Measurements from ENCODE around the gene KRT84. TPM values are rescaled to one million over a fixed set of nuclear protein-coding genes. Genes with fewer than 3 reads are reported as not detected.
A peak's percentile ranks its signal among the peaks of the same experiment; 100 is the strongest.

Gene KRT84
- total RNA-seq, 2 experiments from 2014 or later = not detected

GRCh38 chr12:52356762-52357580, 28.5 kb downstream of the KRT84 start:
- no peak for TF ChIP-seq CTCF (IDR thresholded peaks at IDR 0.05)
- Mint-ChIP-seq H3K9me3 (no peaks in the 10 kb centered on the region), H3K27ac (no peak overlapping the region), H3K27me3 (no peaks in the 10 kb centered on the region), H3K36me3 (ENCODE audit: low read depth) (no peaks in the 10 kb centered on the region), H3K4me1 (ENCODE audit: low read depth) (peaks cover 36% of the 10 kb centered on the region), H3K4me3 (no peak overlapping the region)
- H3K9me3 ChIP-seq (ENCODE audit: control insufficient read depth in 1 of 2, insufficient read depth in 1 of 2, low read length in 2 of 2) = no peaks in the 10 kb centered on the region
- intact Hi-C loops (cut with DNase I, micrococcal nuclease) = no loop called here
- no peaks in the 10 kb centered on the region for H3K36me3 ChIP-seq (ENCODE audit: insufficient read depth, low read length)
- H3K4me3 ChIP-seq (ENCODE audit: low read length) = no peak overlapping the region
- ChIA-PET CTCF (no interaction called here), POLR2A (no interaction called here)
- no peaks in the 10 kb centered on the region for H3K27me3 ChIP-seq (ENCODE audit: control insufficient read depth in 1 of 2, insufficient read depth in 2 of 2, low read length in 2 of 2)
- no peak overlapping the region for H3K27ac ChIP-seq (ENCODE audit: low read depth in 1 of 2, low read length in 2 of 2)
- peaks cover 25% of the 10 kb centered on the region for H3K4me1 ChIP-seq (ENCODE audit: insufficient read depth, low read length)
- no peak for ATAC-seq (ENCODE audit: poor library complexity)
- peak in 1 of 14 experiments; percentile 24 for DNase-seq

- Histone ChIP-seq H3K27ac (ENCODE audit: low read depth in 1 of 2, low read length in 2 of 2) (no peak overlapping the region), H3K4me1 (ENCODE audit: insufficient read depth, low read length) (peaks cover 33% of the 10 kb centered on the region), H3K9me3 (ENCODE audit: control insufficient read depth in 1 of 2, insufficient read depth in 1 of 2, low read length in 2 of 2) (no peaks in the 10 kb centered on the region), H3K4me3 (ENCODE audit: low read length) (no peak overlapping the region), H3K36me3 (ENCODE audit: insufficient read depth, low read length) (no peaks in the 10 kb centered on the region), H3K27me3 (ENCODE audit: control insufficient read depth in 1 of 2, insufficient read depth in 2 of 2, low read length in 2 of 2) (no peaks in the 10 kb centered on the region)
- Mint-ChIP-seq H3K27me3 (no peaks in the 10 kb centered on the region), H3K4me3 (no peak overlapping the region), H3K4me1 (ENCODE audit: low read depth) (peaks cover 41% of the 10 kb centered on the region), H3K9me3 (no peaks in the 10 kb centered on the region), H3K36me3 (ENCODE audit: low read depth) (no peaks in the 10 kb centered on the region), H3K27ac (no peak overlapping the region)
- TF ChIP-seq CTCF (IDR thresholded peaks at IDR 0.05) = no peak
- DNase-seq (peak in 1 of 14 experiments; percentile 32), ATAC-seq (ENCODE audit: poor library complexity) (no peak)
- POLR2A ChIA-PET = no interaction called here
- CTCF ChIA-PET = no interaction called here
- intact Hi-C loops (cut with DNase I, micrococcal nuclease) = no loop called here
These were observed 29.3 kb downstream of the KRT84 start for GRCh38 chr12:52356031-52356761.

- Histone ChIP-seq H3K4me3 (ENCODE audit: low read length) (no peak overlapping the region), H3K9me3 (ENCODE audit: control insufficient read depth in 1 of 2, insufficient read depth in 1 of 2, low read length in 2 of 2) (no peaks in the 10 kb centered on the region), H3K27me3 (ENCODE audit: control insufficient read depth in 1 of 2, insufficient read depth in 2 of 2, low read length in 2 of 2) (no peaks in the 10 kb centered on the region), H3K27ac (ENCODE audit: low read depth in 1 of 2, low read length in 2 of 2) (no peak overlapping the region), H3K36me3 (ENCODE audit: insufficient read depth, low read length) (no peaks in the 10 kb centered on the region), H3K4me1 (ENCODE audit: insufficient read depth, low read length) (peaks cover 39% of the 10 kb centered on the region)
- H3K4me3 Mint-ChIP-seq = no peak overlapping the region
- H3K9me3 Mint-ChIP-seq = no peaks in the 10 kb centered on the region
- intact Hi-C loops (cut with DNase I, micrococcal nuclease) = no loop called here
- no peaks in the 10 kb centered on the region for H3K36me3 Mint-ChIP-seq (ENCODE audit: low read depth)
- H3K4me1 Mint-ChIP-seq (ENCODE audit: low read depth) = peaks cover 47% of the 10 kb centered on the region
- ChIA-PET CTCF (no interaction called here), POLR2A (no interaction called here)
- DNase-seq = peak in 1 of 14 experiments; percentile 7
- no peak overlapping the region for H3K27ac Mint-ChIP-seq
- TF ChIP-seq CTCF (IDR thresholded peaks at IDR 0.05) = no peak
- H3K27me3 Mint-ChIP-seq = no peaks in the 10 kb centered on the region
- ATAC-seq (ENCODE audit: poor library complexity) = no peak
These were observed 30.3 kb downstream of the KRT84 start for GRCh38 chr12:52355176-52355575.
